Stomach (tissue), 4 donors: ENCODE results near the gene PSMB8.

Experiments
- EP300 ChIP-seq: sonication (generic); formaldehyde crosslinking; IDR thresholded peaks from one replicate; pipeline ENCODE4 v1.6.1; 2017; ENCODE audit warnings: antibody characterized with exemption
- POLR2A ChIP-seq, 4 donors: fragments of 450-650 bp; IDR thresholded peaks; one replicate each; pipeline ENCODE4 v1.6.1; 2016; ENCODE audit warnings: antibody characterized with exemption in 4 of 4, control low read depth in 2 of 4, mild to moderate bottlenecking in 1 of 4, moderate library complexity in 1 of 4
- POLR2AphosphoS5 ChIP-seq, 3 donors: sonication (generic); formaldehyde crosslinking; IDR thresholded peaks; one replicate each; pipeline ENCODE4 v1.6.1; 2016; ENCODE audit warnings: antibody characterized with exemption in 3 of 3
- TF ChIP-seq, protein P1 (sequence below), 7 experiments: fragments of 450-650 bp in 4 of 7; fragments of 200-600 bp in 3 of 7; sonication (generic) in 3 of 7; IDR thresholded peaks; one replicate each; pipeline ENCODE4 v1.5.1; 2016 to 2019; ENCODE audit warnings: antibody characterized with exemption in 7 of 7, control low read depth in 2 of 7, mild to moderate bottlenecking in 1 of 7

DNA sequence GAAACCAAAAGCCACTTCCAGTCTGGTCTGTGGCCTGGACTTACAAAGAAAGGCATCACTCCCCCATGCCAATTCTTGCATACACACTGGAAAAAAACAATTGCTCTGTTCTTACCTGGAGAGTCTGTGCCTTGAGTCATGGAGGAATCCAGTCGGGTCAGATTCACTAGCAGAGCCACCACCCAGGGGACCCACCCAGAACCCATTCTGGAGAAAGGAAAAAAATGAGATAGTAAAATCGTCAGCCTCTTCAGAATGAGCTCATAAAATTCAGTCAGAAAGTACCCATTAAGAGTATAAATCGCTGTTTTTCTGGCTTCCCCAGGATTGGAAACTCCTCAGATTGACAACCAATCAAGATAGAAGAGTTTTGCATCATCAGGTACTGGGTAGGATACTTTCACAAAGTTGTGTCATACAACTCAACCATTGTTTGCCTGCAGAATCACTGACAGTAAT, 27.1 kb downstream of the PSMB8 start, which contains the start of gene HLA-DOB:
- TF ChIP-seq, protein P1, sequence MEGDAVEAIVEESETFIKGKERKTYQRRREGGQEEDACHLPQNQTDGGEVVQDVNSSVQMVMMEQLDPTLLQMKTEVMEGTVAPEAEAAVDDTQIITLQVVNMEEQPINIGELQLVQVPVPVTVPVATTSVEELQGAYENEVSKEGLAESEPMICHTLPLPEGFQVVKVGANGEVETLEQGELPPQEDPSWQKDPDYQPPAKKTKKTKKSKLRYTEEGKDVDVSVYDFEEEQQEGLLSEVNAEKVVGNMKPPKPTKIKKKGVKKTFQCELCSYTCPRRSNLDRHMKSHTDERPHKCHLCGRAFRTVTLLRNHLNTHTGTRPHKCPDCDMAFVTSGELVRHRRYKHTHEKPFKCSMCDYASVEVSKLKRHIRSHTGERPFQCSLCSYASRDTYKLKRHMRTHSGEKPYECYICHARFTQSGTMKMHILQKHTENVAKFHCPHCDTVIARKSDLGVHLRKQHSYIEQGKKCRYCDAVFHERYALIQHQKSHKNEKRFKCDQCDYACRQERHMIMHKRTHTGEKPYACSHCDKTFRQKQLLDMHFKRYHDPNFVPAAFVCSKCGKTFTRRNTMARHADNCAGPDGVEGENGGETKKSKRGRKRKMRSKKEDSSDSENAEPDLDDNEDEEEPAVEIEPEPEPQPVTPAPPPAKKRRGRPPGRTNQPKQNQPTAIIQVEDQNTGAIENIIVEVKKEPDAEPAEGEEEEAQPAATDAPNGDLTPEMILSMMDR (IDR thresholded peaks at IDR 0.05), result no peak
- TF ChIP-seq POLR2A (IDR thresholded peaks at IDR 0.05) (no peak), EP300 (no peak), POLR2AphosphoS5 (IDR thresholded peaks at IDR 0.05) (no peak)
